GM10266 (cell line): ENCODE measurements around the gene TTLL12.

Source experiments
- DNase-seq: peaks from one replicate; pipeline ENCODE4 v3.0.0; 2012; ENCODE audit errors: extremely low spot score
- CTCF ChIP-seq: IDR thresholded peaks from 2 replicates; pipeline ENCODE4 v1.5.1; 2012; ENCODE audit warnings: mild to moderate bottlenecking, low read depth; ENCODE audit not compliant: control insufficient read depth, insufficient read depth; ENCODE audit errors: missing control alignments

The TTLL12 gene

GRCh38 chr22:43183496-43184277, 3.2 kb downstream of the TTLL12 start:
- DNase-seq = no peak
- TF ChIP-seq CTCF = no peak

- no peak for TF ChIP-seq CTCF
- DNase-seq = no peak
Measured at GRCh38 chr22:43182726-43183125, 4.2 kb downstream of the TTLL12 start.

GRCh38 chr22:43182118-43182517, 4.8 kb downstream of the TTLL12 start:
- no peak for DNase-seq
- no peak for TF ChIP-seq CTCF

DNA sequence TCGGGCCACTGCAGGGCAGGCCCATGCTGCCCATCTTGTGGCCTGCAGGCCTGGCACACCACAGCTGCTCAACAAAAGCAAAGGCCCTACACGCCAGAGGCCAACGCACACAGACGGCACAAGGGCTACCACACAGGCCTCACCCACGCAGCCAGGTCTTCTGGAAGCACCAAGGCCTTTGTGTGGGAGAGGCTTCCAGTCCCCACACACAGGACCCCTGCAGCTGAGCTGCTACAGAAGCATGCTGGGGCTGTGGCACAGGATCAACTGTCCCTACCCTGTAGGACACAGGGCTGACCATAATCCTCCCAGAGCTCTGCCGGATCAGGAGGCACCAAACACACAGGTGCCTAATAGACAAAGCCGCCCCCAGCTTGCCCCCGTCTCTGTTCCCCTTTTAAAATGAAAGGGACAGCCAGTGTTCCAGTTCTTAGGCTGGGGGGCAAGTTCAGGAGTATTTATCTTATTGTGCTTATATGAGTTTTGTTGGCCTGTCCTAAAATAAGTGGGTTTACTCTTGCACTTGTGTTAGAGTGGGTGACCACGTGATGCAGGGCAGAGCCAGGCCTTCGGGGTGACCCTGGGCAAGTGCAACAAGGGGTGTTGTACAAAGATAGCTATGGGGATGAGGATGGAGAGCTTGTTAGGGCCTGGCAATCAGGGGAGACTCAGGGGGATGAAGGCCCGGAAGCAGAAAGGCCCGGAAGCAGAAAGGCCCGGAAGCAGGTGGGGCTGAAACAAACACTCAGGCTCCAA, 5.4 kb downstream of the TTLL12 start:
- DNase-seq = no peak
- no peak for TF ChIP-seq CTCF

DNA sequence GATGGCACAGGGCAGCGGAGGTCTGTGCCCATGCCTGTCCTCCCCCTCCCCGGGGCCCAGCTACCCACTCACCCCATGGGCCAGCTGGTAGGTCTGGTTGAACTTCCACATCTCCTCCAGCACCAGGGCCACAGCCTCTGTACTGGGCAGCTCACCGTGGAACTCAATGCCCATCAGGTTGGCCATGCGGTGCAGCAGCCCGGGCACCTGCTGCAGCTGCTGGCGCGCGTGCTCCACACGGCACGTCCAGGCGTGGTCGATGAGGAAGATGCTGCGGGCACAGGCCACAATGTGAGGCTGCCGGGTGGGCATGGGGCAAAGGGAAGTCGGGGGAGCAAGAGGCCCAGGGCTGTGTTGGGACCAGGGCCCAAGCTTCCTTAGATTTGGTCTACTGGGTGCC, 6.3 kb downstream of the TTLL12 start:
- no peak for DNase-seq

DNA sequence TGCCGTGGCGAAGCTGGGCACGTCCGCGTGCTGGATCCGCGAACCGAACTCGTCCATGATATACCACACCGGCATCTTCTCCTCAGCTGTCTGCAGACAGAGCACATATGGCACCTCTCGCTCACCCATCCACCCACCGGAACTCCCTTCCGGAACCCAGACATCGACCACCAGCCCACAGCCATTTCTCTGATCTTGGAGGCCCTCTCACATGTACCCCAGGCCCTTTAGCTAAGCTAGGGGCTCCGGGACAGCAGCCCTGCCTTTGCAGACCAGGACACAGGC, 7.1 kb downstream of the TTLL12 start:
- DNase-seq = no peak
- TF ChIP-seq CTCF = no peak

More for the DNA sequence above, 6.3 kb downstream of the TTLL12 start:
- no peak for TF ChIP-seq CTCF
